GM23248 (cell line): ENCODE results near the gene RBM47.

Experiments
- EZH2 ChIP-seq: fragments of 200-600 bp; sonication (generic); IDR thresholded peaks from 2 replicates; pipeline ENCODE4 v1.6.1; 2018; ENCODE audit warnings: antibody characterized with exemption, mild to moderate bottlenecking; ENCODE audit not compliant: insufficient read depth, poor library complexity, severe bottlenecking
- EZH2phosphoT487 ChIP-seq: fragments of 200-600 bp; sonication (generic); IDR thresholded peaks from 2 replicates; pipeline ENCODE4 v1.6.1; 2018; ENCODE audit warnings: antibody characterized with exemption, moderate library complexity, mild to moderate bottlenecking, low read depth; ENCODE audit not compliant: insufficient read depth

DNA sequence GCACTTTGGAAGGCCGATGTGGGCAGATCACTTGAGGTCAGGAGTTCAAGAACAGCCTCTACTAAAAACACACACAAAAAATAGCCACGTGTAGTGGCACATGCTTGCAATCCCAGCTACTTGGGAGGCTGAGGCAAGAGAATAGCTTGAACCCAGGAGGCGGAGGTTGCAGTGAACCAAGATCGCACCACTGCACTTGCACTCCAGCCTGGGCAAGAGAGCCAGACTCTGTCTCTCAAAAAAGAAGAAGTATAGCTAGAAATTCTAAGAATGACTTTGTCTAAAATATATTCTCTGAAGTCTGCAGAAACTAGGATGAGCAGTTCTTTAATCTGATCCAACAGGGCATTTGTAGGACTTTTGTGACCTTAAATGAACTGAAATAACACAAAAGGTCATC is 17.4 kb downstream of the RBM47 start:
- no peak for TF ChIP-seq EZH2phosphoT487
- no peak for TF ChIP-seq EZH2
